ENCODE measurements around the gene WBP4. TPM values are rescaled to one million over a fixed set of nuclear protein-coding genes. Genes with fewer than 3 reads are reported as not detected.

WBP4 gene
- total RNA-seq, 6 experiments from 2014 or later: 3.8 to 6.9 (median 4.6) TPM

- DNase-seq (no peak), ATAC-seq (no peak)
- H3K36me3 ChIP-seq: peaks cover 0 to 45% (median 15%) of the 10 kb centered on the region in 4 donors
- intact Hi-C loops (cut with DNase I): no loop called here
- no peak overlapping the region for H3K27ac ChIP-seq
- H3K4me1 ChIP-seq: peaks cover 0 to 11% (median 5%) of the 10 kb centered on the region in 4 donors
- H3K27me3 ChIP-seq: no peaks in the 10 kb centered on the region
- TF ChIP-seq POLR2A (IDR thresholded peaks at IDR 0.05) (no peak), CTCF (IDR thresholded peaks at IDR 0.05) (no peak)
- H3K9me3 ChIP-seq: no peaks in the 10 kb centered on the region
- H3K4me3 ChIP-seq: no peak overlapping the region
These were observed 3.8 kb downstream of the WBP4 start for GRCh38 chr13:41065078-41065477.

- intact Hi-C loops (cut with DNase I): loop anchor here (10.0 kb wide), 1 partner anchor 150 kb away; no protein-coding TSS in a partner anchor
- Histone ChIP-seq H3K27me3 (no peaks in the 10 kb centered on the region), H3K36me3 (peaks cover 0 to 59% (median 25%) of the 10 kb centered on the region in 4 donors)
These were observed 13.2 kb downstream of the WBP4 start for GRCh38 chr13:41074523-41074922.

GRCh38 chr13:41075034-41075433 is 13.7 kb downstream of the WBP4 start:
- H3K27me3 ChIP-seq: no peaks in the 10 kb centered on the region
- H3K4me1 ChIP-seq: no peaks in the 10 kb centered on the region
- TF ChIP-seq POLR2A (IDR thresholded peaks at IDR 0.05) (no peak), CTCF (IDR thresholded peaks at IDR 0.05) (peak; percentile 53 to 56 (median 54))
- peaks cover 0 to 55% (median 22%) of the 10 kb centered on the region in 4 donors for H3K36me3 ChIP-seq
- H3K4me3 ChIP-seq: no peak overlapping the region
- no peaks in the 10 kb centered on the region for H3K9me3 ChIP-seq
- no peak for DNase-seq
- intact Hi-C loops (cut with DNase I): loop anchor here (10.0 kb wide), 1 partner anchor 150 kb away; no protein-coding TSS in a partner anchor
- peak; percentile 60 to 69 (median 65) for ATAC-seq
- H3K27ac ChIP-seq: no peak overlapping the region
- WGBS (ENCODE audit: insufficient coverage, low coverage, low lambda C conversion rate, missing lambda C conversion rate): 56% methylated on average over 1 of the region's 1 CpG

More at GRCh38 chr13:41074523-41074922, 13.2 kb downstream of the WBP4 start:
- no peak overlapping the region for H3K27ac ChIP-seq
- ATAC-seq (no peak), DNase-seq (no peak)
- no peaks in the 10 kb centered on the region for H3K9me3 ChIP-seq
- 71% methylated on average over 8 of the region's 9 CpGs for WGBS (ENCODE audit: insufficient coverage, low coverage, low lambda C conversion rate, missing lambda C conversion rate)
- TF ChIP-seq CTCF (IDR thresholded peaks at IDR 0.05) (no peak), POLR2A (IDR thresholded peaks at IDR 0.05) (no peak)
- H3K4me1 ChIP-seq: no peaks in the 10 kb centered on the region
- H3K4me3 ChIP-seq: no peak overlapping the region

GRCh38 chr13:41075485-41075884 is 14.2 kb downstream of the WBP4 start:
- no peak overlapping the region for H3K4me3 ChIP-seq
- no peaks in the 10 kb centered on the region for H3K27me3 ChIP-seq
- intact Hi-C loops (cut with DNase I): loop anchor here (10.0 kb wide), 1 partner anchor 149 kb away; no protein-coding TSS in a partner anchor
- ATAC-seq (peak in 3 of 4 donors; percentile 9 to 55 (median 20)), DNase-seq (no peak)
- 76% methylated on average over 7 of the region's 7 CpGs for WGBS (ENCODE audit: insufficient coverage, low coverage, low lambda C conversion rate, missing lambda C conversion rate)
- H3K27ac ChIP-seq: no peak overlapping the region
- H3K36me3 ChIP-seq: peaks cover 0 to 51% (median 20%) of the 10 kb centered on the region in 4 donors
- no peaks in the 10 kb centered on the region for H3K9me3 ChIP-seq
- TF ChIP-seq POLR2A (IDR thresholded peaks at IDR 0.05) (no peak), CTCF (IDR thresholded peaks at IDR 0.05) (no peak)
- H3K4me1 ChIP-seq: no peaks in the 10 kb centered on the region

Measured in right lobe of liver (tissue), 6 donors.